KBM-7 (cell line): ENCODE data around the gene U2AF1.
"Not testable (repeated sequence)": the region's sequence is repeated elsewhere in the genome, so short reads cannot be mapped to it uniquely, and the experiment has no call there.

Source experiments
- DNase-seq: peaks from one replicate; pipeline ENCODE4 v3.0.0-alpha.2; 2015
- in situ Hi-C: fragments of 300-500 bp; cut with MboI; formaldehyde crosslinking; loops from 2 replicates; pipeline ENCODE4 v1.14.3; 2020; ENCODE audit warnings: low sequenced_read_pairs, low pct_unique_long_range_greater_than_20kb, mixed read lengths

Gene U2AF1, protein sequence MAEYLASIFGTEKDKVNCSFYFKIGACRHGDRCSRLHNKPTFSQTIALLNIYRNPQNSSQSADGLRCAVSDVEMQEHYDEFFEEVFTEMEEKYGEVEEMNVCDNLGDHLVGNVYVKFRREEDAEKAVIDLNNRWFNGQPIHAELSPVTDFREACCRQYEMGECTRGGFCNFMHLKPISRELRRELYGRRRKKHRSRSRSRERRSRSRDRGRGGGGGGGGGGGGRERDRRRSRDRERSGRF

GRCh38 chr21:43106965-43107793 lies at the start of gene U2AF1:
TSS of gene U2AF1 (minus strand) at chr21:43107570. CDS start at chr21:43107494, 76 bp downstream.
- not testable (repeated sequence) for DNase-seq

GRCh38 chr21:43153601-43154000 lies 46.2 kb upstream of the U2AF1 start:
- DNase-seq, in situ Hi-C loops: not testable (repeated sequence)

More at GRCh38 chr21:43106965-43107793, at the start of gene U2AF1:
- in situ Hi-C loops = not testable (repeated sequence)

- in situ Hi-C loops, DNase-seq: not testable (repeated sequence)
Measured at GRCh38 chr21:43149344-43149743, 42.0 kb upstream of the U2AF1 start.

GRCh38 chr21:43147999-43148398 lies 40.6 kb upstream of the U2AF1 start:
- DNase-seq, in situ Hi-C loops: not testable (repeated sequence)

DNA sequence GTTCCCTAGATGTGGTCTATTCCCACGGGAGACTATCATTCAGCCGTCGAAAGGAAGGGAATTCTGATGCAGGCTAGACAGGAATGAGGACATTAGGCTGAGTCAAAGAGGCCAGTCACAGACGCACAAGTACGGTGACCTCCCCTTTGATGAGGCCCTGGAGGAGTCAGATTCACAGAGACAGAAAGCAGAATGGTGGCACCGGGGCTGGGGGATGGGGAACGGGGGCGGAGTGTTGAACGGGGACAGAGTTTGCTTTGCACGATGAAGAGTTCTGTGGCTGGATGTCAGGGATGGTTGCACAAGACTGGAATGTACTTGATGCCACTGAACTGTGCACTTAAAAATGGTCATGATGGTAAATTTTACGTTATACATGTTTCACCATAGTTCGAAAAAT lies 39.3 kb upstream of the U2AF1 start:
- in situ Hi-C loops, DNase-seq: not testable (repeated sequence)

DNA sequence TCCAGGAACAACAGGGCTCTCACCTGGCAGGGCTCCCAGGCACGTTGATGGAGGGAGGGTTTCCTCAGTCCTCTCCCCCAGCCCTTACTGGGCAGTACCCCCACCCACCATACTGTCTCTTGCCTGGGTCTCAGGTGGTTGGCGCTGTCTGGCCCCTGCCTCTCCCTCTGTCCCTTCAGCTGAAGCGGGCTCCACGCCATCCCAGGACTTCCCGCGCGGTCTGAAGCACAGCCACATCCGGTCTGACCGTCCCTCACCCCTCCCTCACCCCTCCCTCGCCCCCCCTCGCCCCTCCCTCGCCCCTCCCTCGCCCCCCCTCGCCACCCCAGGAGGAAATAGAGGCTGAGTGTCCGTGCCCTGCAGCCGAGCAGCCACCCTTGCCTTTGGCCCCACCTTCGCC lies 34.0 kb upstream of the U2AF1 start:
- DNase-seq, in situ Hi-C loops: not testable (repeated sequence)

- in situ Hi-C loops, DNase-seq: not testable (repeated sequence)
Measured at GRCh38 chr21:43138944-43139343, 31.6 kb upstream of the U2AF1 start.

DNA sequence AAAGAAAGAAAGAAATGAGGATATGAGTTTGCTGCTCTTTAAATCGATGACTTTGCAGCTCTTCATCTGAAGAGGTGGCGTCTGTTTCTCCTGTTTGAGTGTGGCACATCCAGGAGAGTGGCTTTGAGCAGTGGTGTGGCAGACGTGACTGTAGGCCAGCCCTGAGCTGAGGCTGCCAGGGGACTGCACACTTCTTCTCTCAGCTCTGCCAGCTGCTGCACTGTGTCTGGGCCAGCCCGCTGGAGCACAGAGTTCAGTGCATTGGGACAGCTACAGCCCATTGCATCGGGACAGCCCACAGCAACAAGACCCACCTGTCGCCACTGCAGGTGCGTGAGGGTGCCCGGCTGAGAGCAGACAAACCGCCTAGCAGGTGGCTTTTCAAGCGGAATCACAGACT lies 27.1 kb upstream of the U2AF1 start:
- DNase-seq, in situ Hi-C loops: not testable (repeated sequence)

DNA sequence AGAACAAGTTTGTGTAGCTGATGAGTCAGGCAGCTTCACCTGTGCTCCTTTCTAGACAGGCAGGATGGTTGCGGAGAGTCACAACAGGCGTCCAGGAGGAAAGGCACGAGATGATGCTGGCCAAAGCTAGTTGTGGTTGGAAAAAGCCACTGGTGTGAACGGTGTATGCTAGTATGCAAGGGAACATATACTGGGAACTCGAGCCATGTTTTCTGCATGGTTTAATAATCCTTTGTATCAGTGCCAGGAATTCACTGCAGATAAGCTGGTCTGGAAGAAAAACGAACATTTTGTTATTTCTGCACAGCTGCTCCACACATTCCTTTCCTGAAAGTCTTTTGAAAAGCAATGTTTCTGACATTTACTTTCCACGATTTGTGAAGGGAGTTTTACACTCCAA lies 22.7 kb upstream of the U2AF1 start:
- DNase-seq, in situ Hi-C loops: not testable (repeated sequence)

- DNase-seq, in situ Hi-C loops: not testable (repeated sequence)
Measured at GRCh38 chr21:43115956-43116355, 8.6 kb upstream of the U2AF1 start.

DNA sequence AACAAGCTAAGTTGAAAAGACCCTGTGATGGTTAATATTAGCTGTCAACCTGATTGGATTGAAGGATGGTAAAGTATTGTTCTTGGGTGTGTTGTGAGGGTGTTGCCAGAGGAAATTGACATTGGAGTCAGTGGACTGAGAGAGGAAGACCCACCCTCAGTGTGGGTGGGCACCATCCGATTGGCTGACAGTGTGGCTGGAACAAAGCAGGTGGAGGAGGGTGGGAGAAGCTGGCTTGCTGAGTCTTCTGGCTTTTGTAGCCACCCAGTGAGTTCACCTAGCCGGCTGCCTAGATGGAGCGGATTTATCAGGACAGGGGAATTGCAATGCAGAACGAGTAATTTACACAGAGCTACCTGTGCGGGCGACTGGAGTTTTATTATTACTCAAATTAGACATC lies 7.1 kb upstream of the U2AF1 start:
- DNase-seq, in situ Hi-C loops: not testable (repeated sequence)

- DNase-seq, in situ Hi-C loops: not testable (repeated sequence)
Measured at GRCh38 chr21:43109006-43109405, 1.6 kb upstream of the U2AF1 start.

DNA sequence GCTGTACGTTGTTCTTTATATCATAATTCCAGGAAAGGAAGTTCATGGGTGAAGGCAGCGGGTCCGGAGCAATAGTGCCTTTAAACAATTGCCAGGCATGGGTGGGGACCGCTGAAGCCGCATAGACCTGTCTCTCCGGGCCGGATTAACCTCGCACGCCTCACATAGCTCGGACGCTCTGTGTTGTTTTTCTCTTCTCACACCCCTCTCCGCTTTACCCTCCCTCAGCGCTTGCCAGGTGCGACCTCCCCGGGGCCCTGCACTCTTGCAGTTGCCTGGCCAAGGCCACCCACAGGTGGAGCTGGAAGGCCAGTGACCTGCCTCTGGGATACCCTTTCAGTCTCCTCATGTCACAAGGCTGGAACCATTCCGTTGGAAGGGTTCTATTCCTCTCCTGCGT lies 807 bp upstream of the U2AF1 start:
- in situ Hi-C loops, DNase-seq: not testable (repeated sequence)

- in situ Hi-C loops, DNase-seq: not testable (repeated sequence)
Measured at GRCh38 chr21:43107794-43108137, 396 bp upstream of the U2AF1 start.

- DNase-seq, in situ Hi-C loops: not testable (repeated sequence)
Measured at GRCh38 chr21:43104642-43105041, 2.7 kb downstream of the U2AF1 start.

DNA sequence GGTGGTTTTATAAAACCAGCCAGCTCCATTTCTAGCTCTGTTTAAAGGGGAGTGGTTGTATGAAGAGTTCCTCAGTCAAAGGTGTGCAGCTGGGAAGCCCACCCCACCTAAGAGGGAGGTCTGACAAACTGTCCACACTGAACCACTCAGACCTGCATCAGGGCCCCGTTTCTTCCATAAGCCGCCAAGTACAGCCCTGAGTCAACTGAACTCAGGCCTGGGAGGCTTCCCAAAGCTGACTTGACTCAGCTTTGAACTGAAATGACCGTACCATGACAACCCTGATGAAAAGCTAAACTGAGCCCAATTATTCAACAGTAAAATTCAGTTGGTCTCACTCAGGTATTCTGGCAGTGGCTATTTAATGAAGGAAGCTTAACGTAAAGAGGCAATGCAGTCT lies 5.1 kb downstream of the U2AF1 start:
- in situ Hi-C loops = not testable (repeated sequence)

GRCh38 chr21:43101676-43102075 lies 5.7 kb downstream of the U2AF1 start:
- DNase-seq, in situ Hi-C loops: not testable (repeated sequence)

More for the DNA sequence above, 5.1 kb downstream of the U2AF1 start:
- DNase-seq = not testable (repeated sequence)

- in situ Hi-C loops, DNase-seq: not testable (repeated sequence)
Measured at GRCh38 chr21:43101000-43101399, 6.4 kb downstream of the U2AF1 start.

- DNase-seq, in situ Hi-C loops: not testable (repeated sequence)
Measured at GRCh38 chr21:43091979-43092614, 15.3 kb downstream of the U2AF1 start.

GRCh38 chr21:43090947-43091346 lies 16.4 kb downstream of the U2AF1 start:
- in situ Hi-C loops, DNase-seq: not testable (repeated sequence)
